ENCODE measurements around the gene LCN1.

The LCN1 gene

DNA sequence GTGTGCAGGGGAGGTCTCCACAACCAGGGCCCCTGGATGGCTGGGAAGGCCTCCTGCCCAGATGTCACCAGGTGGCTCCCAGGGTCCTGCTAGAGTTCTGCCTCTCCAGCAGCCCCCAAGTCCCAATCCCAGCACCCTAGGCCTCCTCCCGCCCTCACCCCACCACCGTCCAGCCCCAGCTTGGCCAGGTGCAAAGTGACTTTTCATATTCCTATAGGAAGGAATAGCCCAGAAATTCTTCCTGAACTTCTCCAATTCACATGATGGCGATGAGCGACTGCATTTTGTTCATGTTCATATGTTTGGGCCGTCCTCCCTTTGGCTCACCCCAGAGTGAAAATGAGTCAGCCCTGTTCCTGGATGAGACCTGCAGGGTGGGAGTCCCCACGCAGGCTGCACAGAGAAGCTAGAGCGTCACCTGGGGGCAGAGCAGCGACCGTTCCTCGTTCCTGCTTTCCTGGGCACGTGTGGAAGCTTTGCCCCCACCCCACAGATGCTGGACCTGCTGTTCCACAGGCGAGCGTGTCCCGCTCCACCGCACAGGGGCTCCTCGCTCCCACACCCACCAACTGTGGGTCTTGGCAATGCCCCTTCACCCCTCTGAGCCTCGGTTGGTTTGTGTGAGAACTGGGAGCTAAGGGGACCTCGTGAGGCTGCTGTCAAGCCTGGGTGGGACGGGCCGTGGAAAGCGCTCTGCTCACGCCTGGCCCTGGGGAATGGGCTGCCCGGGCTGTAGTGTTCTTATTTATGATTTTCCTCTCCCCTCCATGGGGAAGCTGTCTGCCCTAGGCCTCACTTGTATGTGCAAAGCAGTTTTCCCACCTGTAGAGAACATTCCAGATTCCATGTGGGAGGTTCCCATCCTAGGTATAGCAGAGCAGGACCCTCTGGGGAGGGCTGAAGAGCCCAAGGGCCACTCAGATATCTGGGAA lies 13.9 kb upstream of the LCN1 start:
- Histone ChIP-seq H3K14ac (ENCODE audit: low read length) (peak overlapping the region; percentile 18), H3K4me2 (ENCODE audit: low read length) (no peak overlapping the region), H2AK5ac (ENCODE audit: low read length) (peak overlapping the region; percentile 66), H4K8ac (ENCODE audit: low read depth, low read length) (no peak overlapping the region), H3K79me1 (ENCODE audit: low read length) (no peaks in the 10 kb centered on the region), H4K12ac (ENCODE audit: low read depth, low read length) (no peak overlapping the region), H3K23ac (ENCODE audit: low read length) (no peak overlapping the region), H3K27me3 (ENCODE audit: insufficient read depth, low read length) (no peaks in the 10 kb centered on the region), H3K79me2 (ENCODE audit: control insufficient read depth, insufficient read depth, low read length, poor library complexity) (no peaks in the 10 kb centered on the region), H2AFZ (ENCODE audit: insufficient read depth, low read length, poor library complexity) (no peak overlapping the region), H4K91ac (ENCODE audit: low read depth, low read length) (no peak overlapping the region), H3K18ac (ENCODE audit: low read length) (no peak overlapping the region), H2BK5ac (ENCODE audit: low read depth, low read length, poor library complexity) (no peak overlapping the region), H3K36me3 (ENCODE audit: control insufficient read depth in 1 of 2, insufficient read depth in 2 of 2, low read length in 2 of 2) (peaks cover 29 to 31% of the 10 kb centered on the region in 2 experiments), H2BK120ac (ENCODE audit: insufficient read depth, low read length, poor library complexity) (peak overlapping the region; percentile 15), H2BK12ac (ENCODE audit: low read length) (peak overlapping the region; percentile 23), H3K4ac (ENCODE audit: low read depth, low read length) (no peak overlapping the region), H3K4me1 (ENCODE audit: control insufficient read depth in 1 of 2, insufficient read depth in 2 of 2, low read length in 2 of 2) (peaks cover 8 to 12% of the 10 kb centered on the region in 2 experiments), H3K4me3 (ENCODE audit: low read depth, low read length) (no peak overlapping the region), H3K27ac (ENCODE audit: low read depth, low read length) (no peak overlapping the region), H3K9ac (ENCODE audit: low read length) (no peak overlapping the region), H3K9me3 (ENCODE audit: insufficient read depth, low read depth, low read length) (no peaks in the 10 kb centered on the region)
- WGBS (ENCODE audit: extremely low coverage, insufficient coverage, insufficient read length), result no CpG with 5 or more reads among the region's 23 CpGs
- no peak for DNase-seq

- H3K36me3 ChIP-seq (ENCODE audit: control insufficient read depth in 1 of 2, insufficient read depth in 2 of 2, low read length in 2 of 2), result peaks cover 19 to 21% of the 10 kb centered on the region in 2 experiments
- H3K79me1 ChIP-seq (ENCODE audit: low read length), result no peaks in the 10 kb centered on the region
- H3K9me3 ChIP-seq (ENCODE audit: insufficient read depth, low read depth, low read length), result no peaks in the 10 kb centered on the region
- no peak overlapping the region for H3K4me2 ChIP-seq (ENCODE audit: low read length)
- H3K27ac ChIP-seq (ENCODE audit: low read depth, low read length), result no peak overlapping the region
- H2AFZ ChIP-seq (ENCODE audit: insufficient read depth, low read length, poor library complexity), result no peak overlapping the region
- H3K4me1 ChIP-seq (ENCODE audit: control insufficient read depth in 1 of 2, insufficient read depth in 2 of 2, low read length in 2 of 2), result peaks cover 8 to 12% of the 10 kb centered on the region in 2 experiments
- H4K91ac ChIP-seq (ENCODE audit: low read depth, low read length), result no peak overlapping the region
- H2BK5ac ChIP-seq (ENCODE audit: low read depth, low read length, poor library complexity), result no peak overlapping the region
- no peak overlapping the region for H3K9ac ChIP-seq (ENCODE audit: low read length)
- H3K4ac ChIP-seq (ENCODE audit: low read depth, low read length), result no peak overlapping the region
- no peaks in the 10 kb centered on the region for H3K79me2 ChIP-seq (ENCODE audit: control insufficient read depth, insufficient read depth, low read length, poor library complexity)
- no peaks in the 10 kb centered on the region for H3K27me3 ChIP-seq (ENCODE audit: insufficient read depth, low read length)
- no peak overlapping the region for H2BK12ac ChIP-seq (ENCODE audit: low read length)
- H4K12ac ChIP-seq (ENCODE audit: low read depth, low read length), result no peak overlapping the region
- no peak overlapping the region for H3K14ac ChIP-seq (ENCODE audit: low read length)
- H3K4me3 ChIP-seq (ENCODE audit: low read depth, low read length), result no peak overlapping the region
- H4K8ac ChIP-seq (ENCODE audit: low read depth, low read length), result no peak overlapping the region
- H2AK5ac ChIP-seq (ENCODE audit: low read length), result no peak overlapping the region
- no peak overlapping the region for H3K18ac ChIP-seq (ENCODE audit: low read length)
- no CpG with 5 or more reads among the region's 9 CpGs for WGBS (ENCODE audit: extremely low coverage, insufficient coverage, insufficient read length)
- H3K23ac ChIP-seq (ENCODE audit: low read length), result no peak overlapping the region
- no peak overlapping the region for H2BK120ac ChIP-seq (ENCODE audit: insufficient read depth, low read length, poor library complexity)
- no peak for DNase-seq
These were observed 12.9 kb upstream of the LCN1 start for GRCh38 chr9:135508211-135508820.

DNA sequence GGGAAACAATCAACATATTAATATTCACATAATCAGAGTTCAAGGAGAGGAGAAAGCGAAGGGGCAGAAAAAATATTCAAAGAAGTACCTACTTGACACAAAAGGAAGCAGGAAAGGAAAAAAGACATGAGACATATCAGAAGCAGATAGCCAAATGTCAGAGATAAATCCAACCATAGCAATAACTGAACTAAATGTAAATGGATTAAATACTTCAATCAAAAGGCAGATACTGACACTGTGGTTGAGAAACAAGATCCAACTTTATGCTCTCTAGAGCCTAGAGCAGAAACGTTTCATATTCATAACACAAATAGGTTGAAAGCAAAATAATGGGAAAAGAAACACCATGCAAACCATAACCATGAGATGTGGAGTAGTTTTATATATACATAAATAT lies 11.8 kb upstream of the LCN1 start:
- Histone ChIP-seq H3K36me3 (ENCODE audit: control insufficient read depth in 1 of 2, insufficient read depth in 2 of 2, low read length in 2 of 2) (peaks cover 8 to 11% of the 10 kb centered on the region in 2 experiments), H3K79me2 (ENCODE audit: control insufficient read depth, insufficient read depth, low read length, poor library complexity) (no peaks in the 10 kb centered on the region), H2AK5ac (ENCODE audit: low read length) (no peak overlapping the region), H4K8ac (ENCODE audit: low read depth, low read length) (no peak overlapping the region), H3K14ac (ENCODE audit: low read length) (no peak overlapping the region), H3K4me3 (ENCODE audit: low read depth, low read length) (no peak overlapping the region), H2BK5ac (ENCODE audit: low read depth, low read length, poor library complexity) (no peak overlapping the region), H3K4ac (ENCODE audit: low read depth, low read length) (no peak overlapping the region), H4K91ac (ENCODE audit: low read depth, low read length) (no peak overlapping the region), H3K23ac (ENCODE audit: low read length) (no peak overlapping the region), H3K4me1 (ENCODE audit: control insufficient read depth in 1 of 2, insufficient read depth in 2 of 2, low read length in 2 of 2) (peaks cover 8 to 12% of the 10 kb centered on the region in 2 experiments), H3K9me3 (ENCODE audit: insufficient read depth, low read depth, low read length) (no peaks in the 10 kb centered on the region), H4K12ac (ENCODE audit: low read depth, low read length) (no peak overlapping the region), H3K27me3 (ENCODE audit: insufficient read depth, low read length) (no peaks in the 10 kb centered on the region), H2AFZ (ENCODE audit: insufficient read depth, low read length, poor library complexity) (no peak overlapping the region), H2BK12ac (ENCODE audit: low read length) (no peak overlapping the region), H3K27ac (ENCODE audit: low read depth, low read length) (no peak overlapping the region), H3K9ac (ENCODE audit: low read length) (no peak overlapping the region), H2BK120ac (ENCODE audit: insufficient read depth, low read length, poor library complexity) (no peak overlapping the region), H3K18ac (ENCODE audit: low read length) (no peak overlapping the region), H3K4me2 (ENCODE audit: low read length) (no peak overlapping the region), H3K79me1 (ENCODE audit: low read length) (no peaks in the 10 kb centered on the region)
- DNase-seq, result no peak
- WGBS (ENCODE audit: extremely low coverage, insufficient coverage, insufficient read length), result no CpG with 5 or more reads among the region's 2 CpGs

DNA sequence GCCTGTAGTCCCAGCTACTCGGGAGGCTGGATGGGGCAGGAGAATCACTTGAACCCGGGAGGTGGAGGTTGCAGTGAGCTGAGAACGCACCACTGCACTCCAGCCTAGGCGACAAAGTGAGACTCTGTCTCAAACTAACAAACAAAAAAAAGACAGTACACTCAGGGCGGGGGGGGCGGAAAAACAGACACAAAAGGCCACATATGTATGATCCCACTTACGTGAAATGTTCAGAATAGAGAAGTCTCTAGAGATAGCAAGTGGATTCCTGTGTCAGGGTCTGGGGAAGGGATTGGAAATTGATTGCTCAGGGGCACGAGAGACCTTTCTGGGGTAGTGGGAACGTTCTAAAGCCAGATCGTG lies 9.0 kb upstream of the LCN1 start:
- H2AK5ac ChIP-seq (ENCODE audit: low read length), result no peak overlapping the region
- H3K27ac ChIP-seq (ENCODE audit: low read depth, low read length), result no peak overlapping the region
- H3K27me3 ChIP-seq (ENCODE audit: insufficient read depth, low read length), result no peaks in the 10 kb centered on the region
- no peak overlapping the region for H2BK5ac ChIP-seq (ENCODE audit: low read depth, low read length, poor library complexity)
- no CpG with 5 or more reads among the region's 10 CpGs for WGBS (ENCODE audit: extremely low coverage, insufficient coverage, insufficient read length)
- H2AFZ ChIP-seq (ENCODE audit: insufficient read depth, low read length, poor library complexity), result no peak overlapping the region
- no peak overlapping the region for H4K91ac ChIP-seq (ENCODE audit: low read depth, low read length)
- H4K8ac ChIP-seq (ENCODE audit: low read depth, low read length), result no peak overlapping the region
- no peak overlapping the region for H3K23ac ChIP-seq (ENCODE audit: low read length)
- H2BK12ac ChIP-seq (ENCODE audit: low read length), result no peak overlapping the region
- H3K9me3 ChIP-seq (ENCODE audit: insufficient read depth, low read depth, low read length), result peaks cover 2% of the 10 kb centered on the region
- no peak overlapping the region for H3K4me3 ChIP-seq (ENCODE audit: low read depth, low read length)
- no peak for DNase-seq
- H3K9ac ChIP-seq (ENCODE audit: low read length), result no peak overlapping the region
- no peak overlapping the region for H3K14ac ChIP-seq (ENCODE audit: low read length)
- no peaks in the 10 kb centered on the region for H3K79me1 ChIP-seq (ENCODE audit: low read length)
- no peak overlapping the region for H3K18ac ChIP-seq (ENCODE audit: low read length)
- H3K79me2 ChIP-seq (ENCODE audit: control insufficient read depth, insufficient read depth, low read length, poor library complexity), result no peaks in the 10 kb centered on the region
- no peak overlapping the region for H3K4me2 ChIP-seq (ENCODE audit: low read length)
- H3K4ac ChIP-seq (ENCODE audit: low read depth, low read length), result no peak overlapping the region
- no peaks in the 10 kb centered on the region for H3K4me1 ChIP-seq (ENCODE audit: control insufficient read depth in 1 of 2, insufficient read depth in 2 of 2, low read length in 2 of 2)
- H4K12ac ChIP-seq (ENCODE audit: low read depth, low read length), result no peak overlapping the region
- H2BK120ac ChIP-seq (ENCODE audit: insufficient read depth, low read length, poor library complexity), result no peak overlapping the region
- H3K36me3 ChIP-seq (ENCODE audit: control insufficient read depth in 1 of 2, insufficient read depth in 2 of 2, low read length in 2 of 2), result no peaks in the 10 kb centered on the region
